Esophagus muscularis mucosa (tissue), 3 donors: ENCODE measurements around the gene LRWD1.
"Not testable (repeated sequence)": the region's sequence is repeated elsewhere in the genome, so short reads cannot be mapped to it uniquely, and the experiment has no call there.

ENCODE experiments used
- POLR2A ChIP-seq: fragments of 450-650 bp; IDR thresholded peaks from one replicate; pipeline ENCODE4 v1.6.1; 2017; ENCODE audit warnings: antibody characterized with exemption, moderate library complexity, mild to moderate bottlenecking, low read depth
- TF ChIP-seq, protein P1 (sequence below), 3 experiments: fragments of 200-600 bp in 2 of 3; fragments of 450-650 bp in 1 of 3; sonication (generic) in 2 of 3; IDR thresholded peaks; one replicate each; pipeline ENCODE4 v1.5.1; 2017 to 2019; ENCODE audit warnings: antibody characterized with exemption in 3 of 3, mild to moderate bottlenecking in 2 of 3, moderate library complexity in 1 of 3

- TF ChIP-seq, protein P1, sequence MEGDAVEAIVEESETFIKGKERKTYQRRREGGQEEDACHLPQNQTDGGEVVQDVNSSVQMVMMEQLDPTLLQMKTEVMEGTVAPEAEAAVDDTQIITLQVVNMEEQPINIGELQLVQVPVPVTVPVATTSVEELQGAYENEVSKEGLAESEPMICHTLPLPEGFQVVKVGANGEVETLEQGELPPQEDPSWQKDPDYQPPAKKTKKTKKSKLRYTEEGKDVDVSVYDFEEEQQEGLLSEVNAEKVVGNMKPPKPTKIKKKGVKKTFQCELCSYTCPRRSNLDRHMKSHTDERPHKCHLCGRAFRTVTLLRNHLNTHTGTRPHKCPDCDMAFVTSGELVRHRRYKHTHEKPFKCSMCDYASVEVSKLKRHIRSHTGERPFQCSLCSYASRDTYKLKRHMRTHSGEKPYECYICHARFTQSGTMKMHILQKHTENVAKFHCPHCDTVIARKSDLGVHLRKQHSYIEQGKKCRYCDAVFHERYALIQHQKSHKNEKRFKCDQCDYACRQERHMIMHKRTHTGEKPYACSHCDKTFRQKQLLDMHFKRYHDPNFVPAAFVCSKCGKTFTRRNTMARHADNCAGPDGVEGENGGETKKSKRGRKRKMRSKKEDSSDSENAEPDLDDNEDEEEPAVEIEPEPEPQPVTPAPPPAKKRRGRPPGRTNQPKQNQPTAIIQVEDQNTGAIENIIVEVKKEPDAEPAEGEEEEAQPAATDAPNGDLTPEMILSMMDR (IDR thresholded peaks at IDR 0.05): not testable (repeated sequence)
- TF ChIP-seq POLR2A: not testable (repeated sequence)
Observed at GRCh38 chr7:102490529-102491075, 25.8 kb downstream of the LRWD1 start.
